HEK293 (cell line): ENCODE measurements around the gene LMOD3.

Experiments
- GLIS2 ChIP-seq: fragments of 450-650 bp; formaldehyde crosslinking; IDR thresholded peaks from 2 replicates; pipeline ENCODE4 v1.5.1; 2016; ENCODE audit warnings: missing biosample characterization, missing genetic modification characterization
- KLF9 ChIP-seq: fragments of 450-650 bp; formaldehyde crosslinking; IDR thresholded peaks from 2 replicates; pipeline ENCODE4 v1.5.1; 2016; ENCODE audit warnings: missing biosample characterization, missing genetic modification characterization, low read depth
- PRDM1 ChIP-seq: fragments of 450-650 bp; formaldehyde crosslinking; IDR thresholded peaks from 2 replicates; pipeline ENCODE4; 2016; ENCODE audit warnings: missing biosample characterization, missing genetic modification characterization
- REPIN1 ChIP-seq: fragments of 450-650 bp; formaldehyde crosslinking; IDR thresholded peaks from 2 replicates; pipeline ENCODE4 v1.5.1; 2017; ENCODE audit warnings: missing biosample characterization, missing genetic modification characterization, low read depth
- ZNF112 ChIP-seq: fragments of 450-650 bp; formaldehyde crosslinking; IDR thresholded peaks from 2 replicates; pipeline ENCODE4 v1.5.0; 2017; ENCODE audit warnings: missing biosample characterization, missing genetic modification characterization
- ZNF121 ChIP-seq: fragments of 450-650 bp; formaldehyde crosslinking; IDR thresholded peaks from 2 replicates; pipeline ENCODE4 v1.5.1; 2016; ENCODE audit warnings: missing biosample characterization, missing genetic modification characterization
- ZNF132 ChIP-seq: fragments of 450-650 bp; formaldehyde crosslinking; IDR thresholded peaks from 2 replicates; pipeline ENCODE4 v1.5.1; 2017; ENCODE audit warnings: missing biosample characterization, missing genetic modification characterization, borderline replicate concordance
- ZNF133 ChIP-seq: fragments of 450-650 bp; formaldehyde crosslinking; IDR thresholded peaks from 2 replicates; pipeline ENCODE4 v1.5.1; 2016; ENCODE audit warnings: missing biosample characterization, missing genetic modification characterization
- ZNF433 ChIP-seq: fragments of 450-650 bp; formaldehyde crosslinking; IDR thresholded peaks from 2 replicates; pipeline ENCODE4 v1.5.1; 2016; ENCODE audit warnings: missing biosample characterization, missing genetic modification characterization, low read depth
- ZNF510 ChIP-seq: fragments of 450-650 bp; formaldehyde crosslinking; IDR thresholded peaks from 2 replicates; pipeline ENCODE4 v1.5.1; 2018; ENCODE audit warnings: mild to moderate bottlenecking, missing genetic modification characterization, missing biosample characterization; ENCODE audit not compliant: insufficient replicate concordance
- ZNF548 ChIP-seq: fragments of 450-650 bp; formaldehyde crosslinking; IDR thresholded peaks from 2 replicates; pipeline ENCODE4 v1.5.1; 2016; ENCODE audit warnings: missing biosample characterization, missing genetic modification characterization
- ZNF600 ChIP-seq: fragments of 450-650 bp; formaldehyde crosslinking; IDR thresholded peaks from 2 replicates; pipeline ENCODE4 v1.5.1; 2016; ENCODE audit warnings: missing biosample characterization, missing genetic modification characterization
- ZNF621 ChIP-seq: fragments of 450-650 bp; formaldehyde crosslinking; IDR thresholded peaks from 2 replicates; pipeline ENCODE4 v1.5.1; 2017; ENCODE audit warnings: missing biosample characterization, missing genetic modification characterization
- ZNF660 ChIP-seq: fragments of 450-650 bp; IDR thresholded peaks from 2 replicates; pipeline ENCODE4 v1.5.1; 2018; ENCODE audit warnings: missing biosample characterization, mild to moderate bottlenecking, missing genetic modification characterization
- ZNF664 ChIP-seq: fragments of 450-650 bp; formaldehyde crosslinking; IDR thresholded peaks from 2 replicates; pipeline ENCODE4 v1.5.1; 2016; ENCODE audit warnings: missing biosample characterization, missing genetic modification characterization
- ZNF677 ChIP-seq: fragments of 450-650 bp; IDR thresholded peaks from 2 replicates; pipeline ENCODE4 v1.5.0; 2018; ENCODE audit warnings: missing biosample characterization, mild to moderate bottlenecking, missing genetic modification characterization, moderate library complexity
- ZNF701 ChIP-seq: fragments of 450-650 bp; formaldehyde crosslinking; IDR thresholded peaks from 2 replicates; pipeline ENCODE4 v1.5.1; 2016; ENCODE audit warnings: missing biosample characterization, missing genetic modification characterization
- ZNF768 ChIP-seq: fragments of 450-650 bp; formaldehyde crosslinking; IDR thresholded peaks from 2 replicates; pipeline ENCODE4 v1.5.1; 2018; ENCODE audit warnings: missing biosample characterization, mild to moderate bottlenecking, missing genetic modification characterization
- TF ChIP-seq, protein P1 (sequence below): fragments of 450-650 bp; formaldehyde crosslinking; conservative IDR thresholded peaks from 2 replicates; pipeline ENCODE4 v1.5.1; 2016; ENCODE audit warnings: low read depth, missing biosample characterization, missing genetic modification characterization
- TF ChIP-seq, protein P2 (sequence below): fragments of 450-650 bp; formaldehyde crosslinking; IDR thresholded peaks from 2 replicates; pipeline ENCODE4 v1.5.0; 2017; ENCODE audit warnings: missing biosample characterization, missing genetic modification characterization, borderline replicate concordance
- TF ChIP-seq, protein P3 (sequence below): fragments of 450-650 bp; formaldehyde crosslinking; IDR thresholded peaks from 2 replicates; pipeline ENCODE4 v1.5.1; 2016; ENCODE audit warnings: missing biosample characterization, missing genetic modification characterization
- TF ChIP-seq, protein P4 (sequence below): fragments of 450-650 bp; IDR thresholded peaks from 2 replicates; pipeline ENCODE4 v1.5.1; 2018; ENCODE audit warnings: missing biosample characterization, missing genetic modification characterization
- TF ChIP-seq, protein P5 (sequence below): fragments of 450-650 bp; formaldehyde crosslinking; IDR thresholded peaks from 2 replicates; pipeline ENCODE4 v1.5.1; 2016; ENCODE audit warnings: missing biosample characterization, missing genetic modification characterization
- TF ChIP-seq, protein P6 (sequence below): fragments of 450-650 bp; formaldehyde crosslinking; IDR thresholded peaks from 2 replicates; pipeline ENCODE4 v1.5.1; 2016; ENCODE audit warnings: missing biosample characterization, missing genetic modification characterization
- TF ChIP-seq, protein P7 (sequence below): sonication (generic); formaldehyde crosslinking; IDR thresholded peaks from 2 replicates; pipeline ENCODE4 v1.8.1; 2022; ENCODE audit warnings: mild to moderate bottlenecking, moderate library complexity, missing genetic modification reagents

LMOD3 gene

DNA sequence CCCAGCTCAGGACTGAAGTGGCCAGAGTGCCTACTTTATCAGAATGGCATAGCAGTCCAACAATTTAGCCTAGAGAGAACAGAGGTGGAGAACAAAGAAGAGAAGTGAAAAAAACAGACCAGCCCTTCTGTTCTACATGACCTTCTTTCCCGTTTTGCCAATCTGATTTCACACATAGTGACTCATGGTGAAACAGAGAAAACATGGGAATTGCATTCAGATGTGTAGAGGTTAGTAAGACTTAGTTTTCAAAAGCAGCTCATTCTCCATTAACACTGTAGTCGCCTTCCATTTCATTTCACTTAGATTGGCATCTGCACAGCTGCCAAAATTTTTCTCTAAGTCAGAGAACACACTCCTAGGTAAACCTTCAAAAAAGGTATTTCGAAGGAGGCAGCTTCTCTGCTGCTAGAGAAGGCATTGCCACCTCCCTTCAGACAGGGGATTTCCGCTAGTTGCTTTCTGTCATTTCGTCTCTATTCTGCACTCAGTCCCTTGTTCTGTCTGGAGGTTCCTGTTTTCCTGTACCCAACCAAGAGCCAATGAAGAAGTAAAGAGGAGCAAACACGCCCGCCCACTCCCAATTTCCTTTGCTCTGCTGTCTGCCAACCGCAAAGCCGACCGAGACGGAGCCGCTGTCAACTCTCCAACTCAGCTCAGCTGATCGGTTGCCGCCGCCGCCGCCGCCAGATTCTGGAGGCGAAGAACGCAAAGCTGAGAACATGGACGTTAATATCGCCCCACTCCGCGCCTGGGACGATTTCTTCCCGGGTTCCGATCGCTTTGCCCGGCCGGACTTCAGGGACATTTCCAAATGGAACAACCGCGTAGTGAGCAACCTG is 37.8 kb downstream of the LMOD3 start, which contains the start of gene ARL6IP5 (continued):
- TF ChIP-seq ZNF132 (tag by site-specific recombination) (no peak), ZNF664 (no peak), ZNF660 (tag by site-specific recombination) (peak; percentile 73; the same call in 1 of the 2 replicates), ZNF768 (tag by site-specific recombination) (no peak), REPIN1 (tag by site-specific recombination) (no peak), ZNF112 (no peak), GLIS2 (tag by site-specific recombination) (no peak), ZNF433 (tag by site-specific recombination) (no peak), ZNF133 (tag by site-specific recombination) (no peak), ZNF510 (tag by site-specific recombination) (no peak), ZNF548 (no peak), PRDM1 (tag by site-specific recombination) (peak; percentile 63), ZNF600 (tag by site-specific recombination) (peak; percentile 55; the same call in 1 of the 2 replicates), ZNF701 (tag by site-specific recombination) (no peak), ZNF121 (tag by site-specific recombination) (no peak), KLF9 (tag by site-specific recombination) (peak; percentile 7; the same call in 1 of the 2 replicates), ZNF621 (tag by site-specific recombination) (no peak), ZNF677 (tag by site-specific recombination) (no peak)
- TF ChIP-seq, protein P1, sequence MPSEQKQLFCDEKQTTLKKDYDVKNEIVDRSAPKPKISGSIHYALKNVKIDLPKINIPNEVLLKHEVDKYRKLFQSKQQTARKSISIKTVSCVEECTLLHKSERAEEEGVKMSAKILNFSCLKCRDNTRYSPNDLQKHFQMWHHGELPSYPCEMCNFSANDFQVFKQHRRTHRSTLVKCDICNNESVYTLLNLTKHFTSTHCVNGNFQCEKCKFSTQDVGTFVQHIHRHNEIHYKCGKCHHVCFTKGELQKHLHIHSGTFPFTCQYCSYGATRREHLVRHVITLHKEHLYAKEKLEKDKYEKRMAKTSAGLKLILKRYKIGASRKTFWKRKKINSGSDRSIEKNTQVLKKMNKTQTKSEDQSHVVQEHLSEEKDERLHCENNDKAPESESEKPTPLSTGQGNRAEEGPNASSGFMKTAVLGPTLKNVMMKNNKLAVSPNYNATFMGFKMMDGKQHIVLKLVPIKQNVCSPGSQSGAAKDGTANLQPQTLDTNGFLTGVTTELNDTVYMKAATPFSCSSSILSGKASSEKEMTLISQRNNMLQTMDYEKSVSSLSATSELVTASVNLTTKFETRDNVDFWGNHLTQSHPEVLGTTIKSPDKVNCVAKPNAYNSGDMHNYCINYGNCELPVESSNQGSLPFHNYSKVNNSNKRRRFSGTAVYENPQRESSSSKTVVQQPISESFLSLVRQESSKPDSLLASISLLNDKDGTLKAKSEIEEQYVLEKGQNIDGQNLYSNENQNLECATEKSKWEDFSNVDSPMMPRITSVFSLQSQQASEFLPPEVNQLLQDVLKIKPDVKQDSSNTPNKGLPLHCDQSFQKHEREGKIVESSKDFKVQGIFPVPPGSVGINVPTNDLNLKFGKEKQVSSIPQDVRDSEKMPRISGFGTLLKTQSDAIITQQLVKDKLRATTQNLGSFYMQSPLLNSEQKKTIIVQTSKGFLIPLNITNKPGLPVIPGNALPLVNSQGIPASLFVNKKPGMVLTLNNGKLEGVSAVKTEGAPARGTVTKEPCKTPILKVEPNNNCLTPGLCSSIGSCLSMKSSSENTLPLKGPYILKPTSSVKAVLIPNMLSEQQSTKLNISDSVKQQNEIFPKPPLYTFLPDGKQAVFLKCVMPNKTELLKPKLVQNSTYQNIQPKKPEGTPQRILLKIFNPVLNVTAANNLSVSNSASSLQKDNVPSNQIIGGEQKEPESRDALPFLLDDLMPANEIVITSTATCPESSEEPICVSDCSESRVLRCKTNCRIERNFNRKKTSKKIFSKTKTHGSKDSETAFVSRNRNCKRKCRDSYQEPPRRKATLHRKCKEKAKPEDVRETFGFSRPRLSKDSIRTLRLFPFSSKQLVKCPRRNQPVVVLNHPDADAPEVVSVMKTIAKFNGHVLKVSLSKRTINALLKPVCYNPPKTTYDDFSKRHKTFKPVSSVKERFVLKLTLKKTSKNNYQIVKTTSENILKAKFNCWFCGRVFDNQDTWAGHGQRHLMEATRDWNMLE (tag by site-specific recombination): no peak
- TF ChIP-seq, protein P2, sequence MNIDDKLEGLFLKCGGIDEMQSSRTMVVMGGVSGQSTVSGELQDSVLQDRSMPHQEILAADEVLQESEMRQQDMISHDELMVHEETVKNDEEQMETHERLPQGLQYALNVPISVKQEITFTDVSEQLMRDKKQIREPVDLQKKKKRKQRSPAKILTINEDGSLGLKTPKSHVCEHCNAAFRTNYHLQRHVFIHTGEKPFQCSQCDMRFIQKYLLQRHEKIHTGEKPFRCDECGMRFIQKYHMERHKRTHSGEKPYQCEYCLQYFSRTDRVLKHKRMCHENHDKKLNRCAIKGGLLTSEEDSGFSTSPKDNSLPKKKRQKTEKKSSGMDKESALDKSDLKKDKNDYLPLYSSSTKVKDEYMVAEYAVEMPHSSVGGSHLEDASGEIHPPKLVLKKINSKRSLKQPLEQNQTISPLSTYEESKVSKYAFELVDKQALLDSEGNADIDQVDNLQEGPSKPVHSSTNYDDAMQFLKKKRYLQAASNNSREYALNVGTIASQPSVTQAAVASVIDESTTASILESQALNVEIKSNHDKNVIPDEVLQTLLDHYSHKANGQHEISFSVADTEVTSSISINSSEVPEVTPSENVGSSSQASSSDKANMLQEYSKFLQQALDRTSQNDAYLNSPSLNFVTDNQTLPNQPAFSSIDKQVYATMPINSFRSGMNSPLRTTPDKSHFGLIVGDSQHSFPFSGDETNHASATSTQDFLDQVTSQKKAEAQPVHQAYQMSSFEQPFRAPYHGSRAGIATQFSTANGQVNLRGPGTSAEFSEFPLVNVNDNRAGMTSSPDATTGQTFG (tag by site-specific recombination): no peak
- TF ChIP-seq, protein P3, sequence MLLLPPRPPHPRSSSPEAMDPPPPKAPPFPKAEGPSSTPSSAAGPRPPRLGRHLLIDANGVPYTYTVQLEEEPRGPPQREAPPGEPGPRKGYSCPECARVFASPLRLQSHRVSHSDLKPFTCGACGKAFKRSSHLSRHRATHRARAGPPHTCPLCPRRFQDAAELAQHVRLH: no peak
- TF ChIP-seq, protein P4, sequence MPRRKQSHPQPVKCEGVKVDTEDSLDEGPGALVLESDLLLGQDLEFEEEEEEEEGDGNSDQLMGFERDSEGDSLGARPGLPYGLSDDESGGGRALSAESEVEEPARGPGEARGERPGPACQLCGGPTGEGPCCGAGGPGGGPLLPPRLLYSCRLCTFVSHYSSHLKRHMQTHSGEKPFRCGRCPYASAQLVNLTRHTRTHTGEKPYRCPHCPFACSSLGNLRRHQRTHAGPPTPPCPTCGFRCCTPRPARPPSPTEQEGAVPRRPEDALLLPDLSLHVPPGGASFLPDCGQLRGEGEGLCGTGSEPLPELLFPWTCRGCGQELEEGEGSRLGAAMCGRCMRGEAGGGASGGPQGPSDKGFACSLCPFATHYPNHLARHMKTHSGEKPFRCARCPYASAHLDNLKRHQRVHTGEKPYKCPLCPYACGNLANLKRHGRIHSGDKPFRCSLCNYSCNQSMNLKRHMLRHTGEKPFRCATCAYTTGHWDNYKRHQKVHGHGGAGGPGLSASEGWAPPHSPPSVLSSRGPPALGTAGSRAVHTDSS: peak; percentile 54; the same call in 1 of the 2 replicates
- TF ChIP-seq, protein P5, sequence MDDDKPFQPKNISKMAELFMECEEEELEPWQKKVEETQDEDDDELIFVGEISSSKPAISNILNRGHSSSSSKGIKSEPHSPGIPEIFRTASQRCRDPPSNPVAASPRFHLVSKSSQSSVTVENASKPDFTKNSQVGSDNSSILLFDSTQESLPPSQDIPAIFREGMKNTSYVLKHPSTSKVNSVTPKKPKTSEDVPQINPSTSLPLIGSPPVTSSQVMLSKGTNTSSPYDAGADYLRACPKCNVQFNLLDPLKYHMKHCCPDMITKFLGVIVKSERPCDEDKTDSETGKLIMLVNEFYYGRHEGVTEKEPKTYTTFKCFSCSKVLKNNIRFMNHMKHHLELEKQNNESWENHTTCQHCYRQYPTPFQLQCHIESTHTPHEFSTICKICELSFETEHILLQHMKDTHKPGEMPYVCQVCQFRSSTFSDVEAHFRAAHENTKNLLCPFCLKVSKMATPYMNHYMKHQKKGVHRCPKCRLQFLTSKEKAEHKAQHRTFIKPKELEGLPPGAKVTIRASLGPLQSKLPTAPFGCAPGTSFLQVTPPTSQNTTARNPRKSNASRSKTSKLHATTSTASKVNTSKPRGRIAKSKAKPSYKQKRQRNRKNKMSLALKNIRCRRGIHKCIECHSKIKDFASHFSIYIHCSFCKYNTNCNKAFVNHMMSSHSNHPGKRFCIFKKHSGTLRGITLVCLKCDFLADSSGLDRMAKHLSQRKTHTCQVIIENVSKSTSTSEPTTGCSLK (tag by site-specific recombination): no peak
- TF ChIP-seq, protein P6, sequence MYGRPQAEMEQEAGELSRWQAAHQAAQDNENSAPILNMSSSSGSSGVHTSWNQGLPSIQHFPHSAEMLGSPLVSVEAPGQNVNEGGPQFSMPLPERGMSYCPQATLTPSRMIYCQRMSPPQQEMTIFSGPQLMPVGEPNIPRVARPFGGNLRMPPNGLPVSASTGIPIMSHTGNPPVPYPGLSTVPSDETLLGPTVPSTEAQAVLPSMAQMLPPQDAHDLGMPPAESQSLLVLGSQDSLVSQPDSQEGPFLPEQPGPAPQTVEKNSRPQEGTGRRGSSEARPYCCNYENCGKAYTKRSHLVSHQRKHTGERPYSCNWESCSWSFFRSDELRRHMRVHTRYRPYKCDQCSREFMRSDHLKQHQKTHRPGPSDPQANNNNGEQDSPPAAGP: no peak
- TF ChIP-seq, protein P7, sequence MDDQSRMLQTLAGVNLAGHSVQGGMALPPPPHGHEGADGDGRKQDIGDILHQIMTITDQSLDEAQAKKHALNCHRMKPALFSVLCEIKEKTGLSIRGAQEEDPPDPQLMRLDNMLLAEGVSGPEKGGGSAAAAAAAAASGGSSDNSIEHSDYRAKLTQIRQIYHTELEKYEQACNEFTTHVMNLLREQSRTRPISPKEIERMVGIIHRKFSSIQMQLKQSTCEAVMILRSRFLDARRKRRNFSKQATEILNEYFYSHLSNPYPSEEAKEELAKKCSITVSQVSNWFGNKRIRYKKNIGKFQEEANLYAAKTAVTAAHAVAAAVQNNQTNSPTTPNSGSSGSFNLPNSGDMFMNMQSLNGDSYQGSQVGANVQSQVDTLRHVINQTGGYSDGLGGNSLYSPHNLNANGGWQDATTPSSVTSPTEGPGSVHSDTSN (CRISPR knock-in tag): no peak
